Measurements from ENCODE around the gene TJP1.

TJP1 gene

DNA sequence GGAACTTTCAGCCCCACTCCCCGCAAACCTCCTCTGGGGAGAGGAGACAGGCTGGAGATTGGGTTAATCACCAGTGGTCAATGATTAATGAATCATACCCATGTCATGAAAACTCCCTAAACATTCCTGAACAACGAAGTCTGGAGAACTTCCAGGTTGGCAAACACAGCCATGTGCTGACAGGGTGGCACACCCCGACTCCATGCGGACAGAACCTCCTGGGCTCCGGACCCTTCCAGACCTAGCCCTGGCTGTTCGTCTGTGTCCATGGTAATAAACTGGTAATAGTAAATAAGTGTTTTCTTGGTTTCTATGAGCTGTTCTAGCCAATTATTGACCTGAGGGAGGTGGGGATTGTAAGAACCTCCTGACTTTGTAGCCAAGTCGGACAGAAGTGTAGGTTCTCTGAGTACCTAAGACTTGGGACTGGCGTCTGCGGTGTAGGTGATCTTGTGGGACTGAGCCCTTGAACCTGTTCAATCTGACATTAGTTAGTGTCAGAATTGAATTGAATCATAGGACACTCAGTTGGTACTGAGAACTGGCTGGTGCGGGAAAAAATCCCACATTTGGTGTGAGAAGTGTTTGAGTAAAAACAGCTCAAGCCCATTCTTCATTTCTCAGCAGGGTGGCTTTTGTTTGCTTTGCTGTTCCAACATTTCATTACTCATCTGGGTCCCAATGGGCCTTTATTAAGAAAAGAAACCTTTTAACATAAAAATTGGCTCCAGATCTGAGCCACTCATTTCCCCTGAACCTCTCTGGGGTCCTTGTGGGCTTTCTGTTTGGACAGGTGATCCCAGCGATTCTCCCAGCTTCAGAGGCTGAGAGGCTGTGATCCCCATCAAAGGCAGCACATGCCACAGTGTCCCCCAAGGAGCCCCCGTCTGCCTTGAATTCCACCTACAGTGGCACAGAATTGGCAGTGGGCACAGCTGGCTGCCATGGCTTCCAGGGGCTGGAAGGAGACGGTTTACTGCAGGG is 151.0 kb downstream of the TJP1 start:
- no peak overlapping the region for H3K27ac ChIP-seq (ENCODE audit: extremely low read depth, low read depth, low read length)
- CTCF ChIA-PET, result interaction anchor here (1.8 kb wide), 1 partner anchor 254 kb away, joined by 4 read pairs; no protein-coding TSS in a partner anchor
- H3K9me3 ChIP-seq (ENCODE audit: control insufficient read depth, insufficient read depth, low read depth, low read length), result no peaks in the 10 kb centered on the region
- H3K4me1 ChIP-seq (ENCODE audit: control insufficient read depth, insufficient read depth, low read length), result no peaks in the 10 kb centered on the region
- POLR2A ChIA-PET, result no interaction called here
- TF ChIP-seq, protein P1, sequence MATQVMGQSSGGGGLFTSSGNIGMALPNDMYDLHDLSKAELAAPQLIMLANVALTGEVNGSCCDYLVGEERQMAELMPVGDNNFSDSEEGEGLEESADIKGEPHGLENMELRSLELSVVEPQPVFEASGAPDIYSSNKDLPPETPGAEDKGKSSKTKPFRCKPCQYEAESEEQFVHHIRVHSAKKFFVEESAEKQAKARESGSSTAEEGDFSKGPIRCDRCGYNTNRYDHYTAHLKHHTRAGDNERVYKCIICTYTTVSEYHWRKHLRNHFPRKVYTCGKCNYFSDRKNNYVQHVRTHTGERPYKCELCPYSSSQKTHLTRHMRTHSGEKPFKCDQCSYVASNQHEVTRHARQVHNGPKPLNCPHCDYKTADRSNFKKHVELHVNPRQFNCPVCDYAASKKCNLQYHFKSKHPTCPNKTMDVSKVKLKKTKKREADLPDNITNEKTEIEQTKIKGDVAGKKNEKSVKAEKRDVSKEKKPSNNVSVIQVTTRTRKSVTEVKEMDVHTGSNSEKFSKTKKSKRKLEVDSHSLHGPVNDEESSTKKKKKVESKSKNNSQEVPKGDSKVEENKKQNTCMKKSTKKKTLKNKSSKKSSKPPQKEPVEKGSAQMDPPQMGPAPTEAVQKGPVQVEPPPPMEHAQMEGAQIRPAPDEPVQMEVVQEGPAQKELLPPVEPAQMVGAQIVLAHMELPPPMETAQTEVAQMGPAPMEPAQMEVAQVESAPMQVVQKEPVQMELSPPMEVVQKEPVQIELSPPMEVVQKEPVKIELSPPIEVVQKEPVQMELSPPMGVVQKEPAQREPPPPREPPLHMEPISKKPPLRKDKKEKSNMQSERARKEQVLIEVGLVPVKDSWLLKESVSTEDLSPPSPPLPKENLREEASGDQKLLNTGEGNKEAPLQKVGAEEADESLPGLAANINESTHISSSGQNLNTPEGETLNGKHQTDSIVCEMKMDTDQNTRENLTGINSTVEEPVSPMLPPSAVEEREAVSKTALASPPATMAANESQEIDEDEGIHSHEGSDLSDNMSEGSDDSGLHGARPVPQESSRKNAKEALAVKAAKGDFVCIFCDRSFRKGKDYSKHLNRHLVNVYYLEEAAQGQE (tag by site-specific recombination; IDR thresholded peaks at IDR 0.05), result no peak
- TF ChIP-seq ZNF239 (tag by site-specific recombination; IDR thresholded peaks at IDR 0.05) (no peak), ZNF473 (tag by site-specific recombination; IDR thresholded peaks at IDR 0.05) (no peak)
- TF ChIP-seq, protein P2, sequence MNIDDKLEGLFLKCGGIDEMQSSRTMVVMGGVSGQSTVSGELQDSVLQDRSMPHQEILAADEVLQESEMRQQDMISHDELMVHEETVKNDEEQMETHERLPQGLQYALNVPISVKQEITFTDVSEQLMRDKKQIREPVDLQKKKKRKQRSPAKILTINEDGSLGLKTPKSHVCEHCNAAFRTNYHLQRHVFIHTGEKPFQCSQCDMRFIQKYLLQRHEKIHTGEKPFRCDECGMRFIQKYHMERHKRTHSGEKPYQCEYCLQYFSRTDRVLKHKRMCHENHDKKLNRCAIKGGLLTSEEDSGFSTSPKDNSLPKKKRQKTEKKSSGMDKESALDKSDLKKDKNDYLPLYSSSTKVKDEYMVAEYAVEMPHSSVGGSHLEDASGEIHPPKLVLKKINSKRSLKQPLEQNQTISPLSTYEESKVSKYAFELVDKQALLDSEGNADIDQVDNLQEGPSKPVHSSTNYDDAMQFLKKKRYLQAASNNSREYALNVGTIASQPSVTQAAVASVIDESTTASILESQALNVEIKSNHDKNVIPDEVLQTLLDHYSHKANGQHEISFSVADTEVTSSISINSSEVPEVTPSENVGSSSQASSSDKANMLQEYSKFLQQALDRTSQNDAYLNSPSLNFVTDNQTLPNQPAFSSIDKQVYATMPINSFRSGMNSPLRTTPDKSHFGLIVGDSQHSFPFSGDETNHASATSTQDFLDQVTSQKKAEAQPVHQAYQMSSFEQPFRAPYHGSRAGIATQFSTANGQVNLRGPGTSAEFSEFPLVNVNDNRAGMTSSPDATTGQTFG (tag by site-specific recombination; IDR thresholded peaks at IDR 0.05; ENCODE audit: borderline replicate concordance), result no peak
- no peak overlapping the region for H3K4me3 ChIP-seq (ENCODE audit: low read depth, low read length)
- H3K36me3 ChIP-seq (ENCODE audit: control insufficient read depth in 2 of 2, insufficient read depth in 1 of 2, low read length in 2 of 2), result no peaks in the 10 kb centered on the region

DNA sequence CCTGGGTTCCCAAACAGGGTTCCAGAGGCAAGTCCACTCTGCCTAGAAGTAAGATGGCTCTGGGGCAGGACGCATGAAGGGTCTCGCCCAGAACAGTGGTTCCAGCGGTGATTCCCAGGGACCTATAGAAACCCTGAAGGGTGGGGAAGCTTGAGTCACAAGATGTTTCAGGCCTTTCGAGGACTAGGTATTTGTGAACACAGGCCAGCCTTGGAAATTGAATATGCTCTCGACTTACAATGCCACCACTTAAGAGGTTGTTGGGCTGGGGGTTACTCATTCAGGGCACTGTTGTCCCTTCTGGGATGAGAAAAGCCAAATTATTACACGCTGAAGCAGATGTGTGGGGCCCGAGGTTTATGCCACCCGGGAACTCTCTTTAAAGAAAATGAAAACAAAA is 152.0 kb downstream of the TJP1 start:
- POLR2A ChIA-PET, result no interaction called here
- CTCF ChIA-PET, result interaction anchor here (0.7 to 1.4 kb wide), 2 partner anchors 255 to 673 kb away, joined by 3 read pairs; no protein-coding TSS in a partner anchor
- Histone ChIP-seq H3K4me3 (ENCODE audit: low read depth, low read length) (no peak overlapping the region), H3K36me3 (ENCODE audit: control insufficient read depth in 2 of 2, insufficient read depth in 1 of 2, low read length in 2 of 2) (no peaks in the 10 kb centered on the region), H3K9me3 (ENCODE audit: control insufficient read depth, insufficient read depth, low read depth, low read length) (no peaks in the 10 kb centered on the region), H3K27ac (ENCODE audit: extremely low read depth, low read depth, low read length) (no peak overlapping the region), H3K4me1 (ENCODE audit: control insufficient read depth, insufficient read depth, low read length) (no peaks in the 10 kb centered on the region)
- no peak for TF ChIP-seq KLF1 (tag by site-specific recombination; IDR thresholded peaks at IDR 0.05)
- no peak for TF ChIP-seq ZNF24 (tag by site-specific recombination; IDR thresholded peaks at IDR 0.05)
- TF ChIP-seq ZNF274 (IDR thresholded peaks at IDR 0.05; ENCODE audit: low read length), result no peak
- no peak for TF ChIP-seq ZNF274 (tag by site-specific recombination; IDR thresholded peaks at IDR 0.05; ENCODE audit: borderline replicate concordance)
- TF ChIP-seq, protein P3, sequence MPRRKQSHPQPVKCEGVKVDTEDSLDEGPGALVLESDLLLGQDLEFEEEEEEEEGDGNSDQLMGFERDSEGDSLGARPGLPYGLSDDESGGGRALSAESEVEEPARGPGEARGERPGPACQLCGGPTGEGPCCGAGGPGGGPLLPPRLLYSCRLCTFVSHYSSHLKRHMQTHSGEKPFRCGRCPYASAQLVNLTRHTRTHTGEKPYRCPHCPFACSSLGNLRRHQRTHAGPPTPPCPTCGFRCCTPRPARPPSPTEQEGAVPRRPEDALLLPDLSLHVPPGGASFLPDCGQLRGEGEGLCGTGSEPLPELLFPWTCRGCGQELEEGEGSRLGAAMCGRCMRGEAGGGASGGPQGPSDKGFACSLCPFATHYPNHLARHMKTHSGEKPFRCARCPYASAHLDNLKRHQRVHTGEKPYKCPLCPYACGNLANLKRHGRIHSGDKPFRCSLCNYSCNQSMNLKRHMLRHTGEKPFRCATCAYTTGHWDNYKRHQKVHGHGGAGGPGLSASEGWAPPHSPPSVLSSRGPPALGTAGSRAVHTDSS (tag by site-specific recombination; IDR thresholded peaks at IDR 0.05), result no peak
- TF ChIP-seq ZNF621 (tag by site-specific recombination; IDR thresholded peaks at IDR 0.05), result no peak
- TF ChIP-seq ZBTB1 (tag by site-specific recombination; IDR thresholded peaks at IDR 0.05), result no peak
- TF ChIP-seq ZFP69B (tag by site-specific recombination; IDR thresholded peaks at IDR 0.05), result no peak
- no peak for TF ChIP-seq RBAK (tag by site-specific recombination; IDR thresholded peaks at IDR 0.05)
- TF ChIP-seq, protein P4, sequence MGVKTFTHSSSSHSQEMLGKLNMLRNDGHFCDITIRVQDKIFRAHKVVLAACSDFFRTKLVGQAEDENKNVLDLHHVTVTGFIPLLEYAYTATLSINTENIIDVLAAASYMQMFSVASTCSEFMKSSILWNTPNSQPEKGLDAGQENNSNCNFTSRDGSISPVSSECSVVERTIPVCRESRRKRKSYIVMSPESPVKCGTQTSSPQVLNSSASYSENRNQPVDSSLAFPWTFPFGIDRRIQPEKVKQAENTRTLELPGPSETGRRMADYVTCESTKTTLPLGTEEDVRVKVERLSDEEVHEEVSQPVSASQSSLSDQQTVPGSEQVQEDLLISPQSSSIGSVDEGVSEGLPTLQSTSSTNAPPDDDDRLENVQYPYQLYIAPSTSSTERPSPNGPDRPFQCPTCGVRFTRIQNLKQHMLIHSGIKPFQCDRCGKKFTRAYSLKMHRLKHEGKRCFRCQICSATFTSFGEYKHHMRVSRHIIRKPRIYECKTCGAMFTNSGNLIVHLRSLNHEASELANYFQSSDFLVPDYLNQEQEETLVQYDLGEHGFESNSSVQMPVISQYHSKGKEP (tag by site-specific recombination; IDR thresholded peaks at IDR 0.05), result no peak
- TF ChIP-seq, protein P5, sequence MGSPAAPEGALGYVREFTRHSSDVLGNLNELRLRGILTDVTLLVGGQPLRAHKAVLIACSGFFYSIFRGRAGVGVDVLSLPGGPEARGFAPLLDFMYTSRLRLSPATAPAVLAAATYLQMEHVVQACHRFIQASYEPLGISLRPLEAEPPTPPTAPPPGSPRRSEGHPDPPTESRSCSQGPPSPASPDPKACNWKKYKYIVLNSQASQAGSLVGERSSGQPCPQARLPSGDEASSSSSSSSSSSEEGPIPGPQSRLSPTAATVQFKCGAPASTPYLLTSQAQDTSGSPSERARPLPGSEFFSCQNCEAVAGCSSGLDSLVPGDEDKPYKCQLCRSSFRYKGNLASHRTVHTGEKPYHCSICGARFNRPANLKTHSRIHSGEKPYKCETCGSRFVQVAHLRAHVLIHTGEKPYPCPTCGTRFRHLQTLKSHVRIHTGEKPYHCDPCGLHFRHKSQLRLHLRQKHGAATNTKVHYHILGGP (tag by site-specific recombination; IDR thresholded peaks at IDR 0.05), result no peak
- TF ChIP-seq ZBTB17 (tag by site-specific recombination; IDR thresholded peaks at IDR 0.05), result no peak
- TF ChIP-seq BCL11A (tag by site-specific recombination; IDR thresholded peaks at IDR 0.05; ENCODE audit: low read depth), result no peak
- no peak for TF ChIP-seq ZNF155 (tag by site-specific recombination; IDR thresholded peaks at IDR 0.05)
- TF ChIP-seq, protein P6, sequence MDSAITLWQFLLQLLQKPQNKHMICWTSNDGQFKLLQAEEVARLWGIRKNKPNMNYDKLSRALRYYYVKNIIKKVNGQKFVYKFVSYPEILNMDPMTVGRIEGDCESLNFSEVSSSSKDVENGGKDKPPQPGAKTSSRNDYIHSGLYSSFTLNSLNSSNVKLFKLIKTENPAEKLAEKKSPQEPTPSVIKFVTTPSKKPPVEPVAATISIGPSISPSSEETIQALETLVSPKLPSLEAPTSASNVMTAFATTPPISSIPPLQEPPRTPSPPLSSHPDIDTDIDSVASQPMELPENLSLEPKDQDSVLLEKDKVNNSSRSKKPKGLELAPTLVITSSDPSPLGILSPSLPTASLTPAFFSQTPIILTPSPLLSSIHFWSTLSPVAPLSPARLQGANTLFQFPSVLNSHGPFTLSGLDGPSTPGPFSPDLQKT (IDR thresholded peaks at IDR 0.05; ENCODE audit: borderline replicate concordance, low read depth, low read length), result no peak
- TF ChIP-seq ZNF324 (tag by site-specific recombination; IDR thresholded peaks at IDR 0.05), result no peak
